IPS-20b (cell line): Measurements from ENCODE around the gene NFIA.
"Not testable (repeated sequence)": the region's sequence is repeated elsewhere in the genome, so short reads cannot be mapped to it uniquely, and the experiment has no call there.

Source experiments
- H3K27ac ChIP-seq: one replicate; pipeline ENCODE4 v1.5.1; 2013; ENCODE audit warnings: low read length
- H3K27me3 ChIP-seq: 2 replicates; pipeline ENCODE4 v1.6.1; 2013; ENCODE audit warnings: mild to moderate bottlenecking, low read length, inconsistent platforms; ENCODE audit not compliant: insufficient read depth
- H3K36me3 ChIP-seq: 2 replicates; pipeline ENCODE4 v1.6.1; 2013; ENCODE audit warnings: low read depth, mild to moderate bottlenecking, inconsistent platforms, low read length, moderate library complexity; ENCODE audit not compliant: insufficient read depth
- H3K4me1 ChIP-seq: 2 replicates; pipeline ENCODE4 v1.6.1; 2013; ENCODE audit warnings: mild to moderate bottlenecking, control low read depth, inconsistent platforms, low read length, moderate library complexity; ENCODE audit not compliant: insufficient read depth
- H3K4me3 ChIP-seq: 2 replicates; pipeline ENCODE4 v1.5.1; 2013; ENCODE audit warnings: mild to moderate bottlenecking, low read length, inconsistent platforms
- H3K9ac ChIP-seq: 2 replicates; pipeline ENCODE4 v1.6.1; 2013; ENCODE audit warnings: low read depth, mild to moderate bottlenecking, inconsistent platforms, low read length, moderate library complexity
- H3K9me3 ChIP-seq: 2 replicates; pipeline ENCODE4 v1.6.1; 2013; ENCODE audit warnings: mild to moderate bottlenecking, low read depth, low read length, inconsistent platforms; ENCODE audit not compliant: insufficient read depth

Gene NFIA

GRCh38 chr1:61125263-61125662, 42.9 kb downstream of the NFIA start:
- H3K36me3 ChIP-seq = no peaks in the 10 kb centered on the region
- peaks cover 3% of the 10 kb centered on the region for H3K4me1 ChIP-seq
- H3K9ac ChIP-seq = no peak overlapping the region
- no peaks in the 10 kb centered on the region for H3K9me3 ChIP-seq
- H3K27ac ChIP-seq = no peak overlapping the region
- H3K4me3 ChIP-seq = no peak overlapping the region
- H3K27me3 ChIP-seq = no peaks in the 10 kb centered on the region

DNA sequence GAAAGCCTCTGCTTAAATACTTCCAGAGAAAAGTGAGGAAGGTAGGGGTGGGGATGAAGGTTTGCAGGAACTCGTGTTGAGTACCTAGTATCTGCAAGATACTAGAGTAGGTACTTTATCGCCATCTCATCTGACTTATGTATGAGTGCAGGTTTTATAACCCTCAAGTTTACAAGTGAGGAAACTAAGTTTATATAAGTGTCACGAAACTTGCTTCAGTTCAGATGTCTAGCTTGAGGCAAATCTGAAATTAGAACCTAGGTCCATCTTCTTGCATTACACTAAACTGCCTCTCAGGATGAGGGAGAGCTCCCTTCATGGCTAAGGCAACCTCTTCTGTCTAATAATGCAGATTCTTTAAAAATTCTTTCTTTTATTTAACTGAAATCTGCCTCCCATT, 43.5 kb downstream of the NFIA start:
- H3K27ac ChIP-seq = no peak overlapping the region
- H3K4me3 ChIP-seq = no peak overlapping the region
- no peaks in the 10 kb centered on the region for H3K36me3 ChIP-seq
- H3K9ac ChIP-seq = no peak overlapping the region
- no peaks in the 10 kb centered on the region for H3K9me3 ChIP-seq
- no peaks in the 10 kb centered on the region for H3K27me3 ChIP-seq
- no peaks in the 10 kb centered on the region for H3K4me1 ChIP-seq

DNA sequence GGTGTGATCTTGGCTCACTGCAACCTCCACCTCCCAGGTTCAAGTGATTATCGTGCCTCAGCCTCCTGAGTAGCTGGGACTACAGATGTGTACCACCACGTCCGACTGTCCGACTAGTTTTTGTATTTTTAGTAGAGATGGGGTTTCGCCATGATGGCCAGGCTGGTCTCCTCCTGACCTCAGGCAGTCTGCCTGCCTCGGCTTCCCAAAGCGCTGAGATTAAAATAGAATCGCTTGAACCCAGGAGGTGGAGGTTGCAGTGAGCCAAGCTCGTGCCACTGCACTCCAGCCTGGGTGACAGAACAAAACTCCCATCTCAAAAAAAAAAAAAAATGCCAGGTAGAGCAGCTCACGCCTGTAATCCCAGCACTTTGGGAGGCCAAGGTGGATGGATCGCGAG, 44.5 kb downstream of the NFIA start:
- not testable (repeated sequence) for H3K27me3 ChIP-seq, H3K4me1 ChIP-seq, H3K9me3 ChIP-seq, H3K4me3 ChIP-seq, H3K36me3 ChIP-seq, H3K27ac ChIP-seq, H3K9ac ChIP-seq

DNA sequence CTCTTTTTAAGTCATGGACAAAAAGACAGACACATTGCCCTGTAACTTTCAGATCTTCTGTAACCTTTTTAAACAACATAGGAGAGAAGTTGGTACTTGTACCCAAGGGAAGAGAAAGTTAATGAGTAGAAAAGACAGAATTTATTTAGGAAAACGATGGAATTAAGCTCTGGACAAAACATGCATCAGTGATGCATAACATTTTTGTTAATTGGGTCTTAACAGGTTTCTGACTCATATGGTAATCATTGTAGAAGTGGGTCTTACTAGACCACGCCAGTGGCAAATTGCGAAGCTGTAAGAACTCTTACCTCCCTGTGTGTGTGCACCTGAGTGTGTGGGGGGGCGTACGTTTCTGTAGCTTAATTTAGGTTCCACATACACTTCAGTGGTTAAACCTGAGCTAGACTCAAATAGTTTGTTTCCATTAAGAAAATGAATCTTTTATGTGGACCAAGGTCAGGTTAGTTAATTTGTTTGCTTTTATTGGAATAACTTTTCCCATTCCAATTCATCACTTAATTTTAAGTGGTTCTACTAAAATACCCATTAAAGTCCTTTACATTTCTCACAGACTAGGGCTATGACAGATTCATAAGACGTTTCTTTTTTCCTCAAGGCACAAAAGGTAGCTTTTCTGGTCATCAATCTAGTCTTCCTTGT, 48.1 kb downstream of the NFIA start:
- Histone ChIP-seq H3K4me1 (no peaks in the 10 kb centered on the region), H3K36me3 (no peaks in the 10 kb centered on the region), H3K4me3 (no peak overlapping the region), H3K27ac (no peak overlapping the region), H3K9me3 (no peaks in the 10 kb centered on the region), H3K27me3 (no peaks in the 10 kb centered on the region), H3K9ac (no peak overlapping the region)

- Histone ChIP-seq H3K9ac (no peak overlapping the region), H3K4me1 (no peaks in the 10 kb centered on the region), H3K9me3 (no peaks in the 10 kb centered on the region), H3K4me3 (no peak overlapping the region), H3K36me3 (no peaks in the 10 kb centered on the region), H3K27ac (no peak overlapping the region), H3K27me3 (no peaks in the 10 kb centered on the region)
Observed at GRCh38 chr1:61131248-61131647, 48.9 kb downstream of the NFIA start.

GRCh38 chr1:61131716-61132115, 49.4 kb downstream of the NFIA start:
- H3K27ac ChIP-seq = no peak overlapping the region
- H3K4me3 ChIP-seq = no peak overlapping the region
- no peaks in the 10 kb centered on the region for H3K4me1 ChIP-seq
- H3K36me3 ChIP-seq = no peaks in the 10 kb centered on the region
- H3K9ac ChIP-seq = no peak overlapping the region
- no peaks in the 10 kb centered on the region for H3K27me3 ChIP-seq
- no peaks in the 10 kb centered on the region for H3K9me3 ChIP-seq

GRCh38 chr1:61132176-61132638, 49.8 kb downstream of the NFIA start:
- no peaks in the 10 kb centered on the region for H3K9me3 ChIP-seq
- H3K9ac ChIP-seq = no peak overlapping the region
- H3K27me3 ChIP-seq = no peaks in the 10 kb centered on the region
- no peak overlapping the region for H3K27ac ChIP-seq
- no peaks in the 10 kb centered on the region for H3K4me1 ChIP-seq
- no peak overlapping the region for H3K4me3 ChIP-seq
- no peaks in the 10 kb centered on the region for H3K36me3 ChIP-seq

GRCh38 chr1:61132645-61133334, 50.4 kb downstream of the NFIA start:
- H3K27me3 ChIP-seq = no peaks in the 10 kb centered on the region
- H3K9ac ChIP-seq = no peak overlapping the region
- no peaks in the 10 kb centered on the region for H3K4me1 ChIP-seq
- no peak overlapping the region for H3K4me3 ChIP-seq
- no peaks in the 10 kb centered on the region for H3K36me3 ChIP-seq
- H3K27ac ChIP-seq = no peak overlapping the region
- no peaks in the 10 kb centered on the region for H3K9me3 ChIP-seq

GRCh38 chr1:61133335-61134019, 51.1 kb downstream of the NFIA start:
- no peak overlapping the region for H3K9ac ChIP-seq
- no peaks in the 10 kb centered on the region for H3K9me3 ChIP-seq
- H3K36me3 ChIP-seq = no peaks in the 10 kb centered on the region
- H3K27ac ChIP-seq = no peak overlapping the region
- H3K4me3 ChIP-seq = no peak overlapping the region
- H3K27me3 ChIP-seq = no peaks in the 10 kb centered on the region
- H3K4me1 ChIP-seq = no peaks in the 10 kb centered on the region

- H3K9me3 ChIP-seq = no peaks in the 10 kb centered on the region
- peaks cover 3% of the 10 kb centered on the region; the same call in 1 of the 2 replicates for H3K4me1 ChIP-seq
- H3K9ac ChIP-seq = no peak overlapping the region
- no peaks in the 10 kb centered on the region for H3K36me3 ChIP-seq
- H3K27ac ChIP-seq = no peak overlapping the region
- no peaks in the 10 kb centered on the region for H3K27me3 ChIP-seq
- no peak overlapping the region for H3K4me3 ChIP-seq
Observed at GRCh38 chr1:61135291-61135690, 52.9 kb downstream of the NFIA start.

GRCh38 chr1:61138305-61138704, 55.9 kb downstream of the NFIA start:
- no peaks in the 10 kb centered on the region for H3K36me3 ChIP-seq
- no peaks in the 10 kb centered on the region for H3K27me3 ChIP-seq
- H3K4me3 ChIP-seq = no peak overlapping the region
- no peaks in the 10 kb centered on the region for H3K9me3 ChIP-seq
- H3K27ac ChIP-seq = no peak overlapping the region
- H3K4me1 ChIP-seq = peaks cover 18% of the 10 kb centered on the region
- no peak overlapping the region for H3K9ac ChIP-seq
